ENCODE measurements around the gene KLK1.

Gene KLK1

DNA sequence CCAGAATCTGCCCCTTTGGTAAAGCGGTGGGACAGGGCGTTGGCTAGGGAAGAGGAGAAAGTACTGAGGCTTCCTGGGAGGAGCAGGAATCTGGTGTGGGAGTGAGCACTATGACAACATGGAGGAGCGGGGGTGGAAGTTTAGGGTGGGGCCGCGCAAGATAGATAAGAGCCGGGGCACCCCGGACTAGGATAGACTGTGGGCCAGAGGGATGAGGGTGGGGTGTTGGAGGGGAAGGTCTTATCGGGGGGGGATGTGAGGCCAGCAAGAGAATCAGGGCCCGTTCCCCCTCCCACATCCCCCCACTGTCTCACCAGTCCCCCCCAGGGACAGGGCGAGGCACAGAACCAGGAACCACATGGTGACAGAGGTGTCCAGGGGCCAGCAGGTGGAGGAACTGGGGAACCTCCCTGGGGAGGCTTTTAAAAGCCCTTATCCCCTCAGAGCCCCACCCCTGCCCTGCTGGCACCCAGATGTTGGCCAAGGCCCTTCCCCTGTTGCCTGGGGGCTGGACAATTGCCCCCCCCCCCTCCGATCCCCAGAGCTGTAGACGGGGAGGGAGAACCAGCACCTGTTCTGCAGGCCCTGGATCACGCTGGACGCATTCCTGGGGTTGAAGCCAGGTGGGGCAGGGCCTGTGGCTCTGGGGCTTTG lies at the start of gene KLK1:
Gene KLK1 (minus strand): TSS at position 399 of the 654 bp plus-strand sequence. CDS start 39 bp downstream, at position 360.
- DNase-seq: peak in 9 of 56 donors; percentile 1 to 43 (median 14)

DNA sequence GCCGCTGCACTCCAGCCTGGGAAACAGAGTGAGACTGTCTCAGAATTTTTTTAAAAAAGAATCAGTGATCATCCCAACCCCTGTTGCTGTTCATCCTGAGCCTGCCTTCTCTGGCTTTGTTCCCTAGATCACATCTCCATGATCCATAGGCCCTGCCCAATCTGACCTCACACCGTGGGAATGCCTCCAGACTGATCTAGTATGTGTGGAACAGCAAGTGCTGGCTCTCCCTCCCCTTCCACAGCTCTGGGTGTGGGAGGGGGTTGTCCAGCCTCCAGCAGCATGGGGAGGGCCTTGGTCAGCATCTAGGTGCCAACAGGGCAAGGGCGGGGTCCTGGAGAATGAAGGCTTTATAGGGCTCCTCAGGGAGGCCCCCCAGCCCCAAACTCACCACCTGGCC lies 49.5 kb upstream of the KLK1 start, which contains the start of gene KLK2:
Gene KLK2 (plus strand): TSS at position 384 of the 400 bp plus-strand sequence. CDS start 35 bp downstream, outside the sequence.
- no peak for DNase-seq

DNA sequence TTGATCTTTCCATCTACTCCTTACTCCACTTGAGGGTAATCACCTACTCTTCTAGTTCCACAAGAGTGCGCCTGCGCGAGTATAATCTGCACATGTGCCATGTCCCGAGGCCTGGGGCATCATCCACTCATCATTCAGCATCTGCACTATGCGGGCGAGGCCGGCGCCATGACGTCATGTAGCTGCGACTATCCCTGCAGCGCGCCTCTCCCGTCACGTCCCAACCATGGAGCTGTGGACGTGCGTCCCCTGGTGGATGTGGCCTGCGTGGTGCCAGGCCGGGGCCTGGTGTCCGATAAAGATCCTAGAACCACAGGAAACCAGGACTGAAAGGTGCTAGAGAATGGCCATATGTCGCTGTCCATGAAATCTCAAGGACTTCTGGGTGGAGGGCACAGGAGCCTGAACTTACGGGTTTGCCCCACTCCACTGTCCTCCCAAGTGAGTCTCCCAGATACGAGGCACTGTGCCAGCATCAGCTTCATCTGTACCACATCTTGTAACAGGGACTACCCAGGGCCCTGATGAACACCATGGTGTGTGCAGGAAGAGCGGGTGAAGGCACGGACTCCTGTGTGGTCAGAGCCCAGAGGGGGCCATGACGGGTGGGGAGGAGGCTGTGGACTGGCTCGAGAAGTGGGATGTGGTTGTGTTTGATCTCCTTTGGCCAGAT lies 47.0 kb upstream of the KLK1 start:
- DNase-seq: no peak

DNA sequence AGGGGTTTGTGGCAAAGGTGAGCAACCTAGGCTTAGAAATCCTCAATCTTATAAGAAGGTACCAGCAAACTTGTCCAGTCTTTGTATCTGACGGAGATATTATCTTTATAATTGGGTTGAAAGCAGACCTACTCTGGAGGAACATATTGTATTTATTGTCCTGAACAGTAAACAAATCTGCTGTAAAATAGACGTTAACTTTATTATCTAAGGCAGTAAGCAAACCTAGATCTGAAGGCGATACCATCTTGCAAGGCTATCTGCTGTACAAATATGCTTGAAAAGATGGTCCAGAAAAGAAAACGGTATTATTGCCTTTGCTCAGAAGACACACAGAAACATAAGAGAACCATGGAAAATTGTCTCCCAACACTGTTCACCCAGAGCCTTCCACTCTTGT lies 45.9 kb upstream of the KLK1 start:
- DNase-seq: no peak

DNA sequence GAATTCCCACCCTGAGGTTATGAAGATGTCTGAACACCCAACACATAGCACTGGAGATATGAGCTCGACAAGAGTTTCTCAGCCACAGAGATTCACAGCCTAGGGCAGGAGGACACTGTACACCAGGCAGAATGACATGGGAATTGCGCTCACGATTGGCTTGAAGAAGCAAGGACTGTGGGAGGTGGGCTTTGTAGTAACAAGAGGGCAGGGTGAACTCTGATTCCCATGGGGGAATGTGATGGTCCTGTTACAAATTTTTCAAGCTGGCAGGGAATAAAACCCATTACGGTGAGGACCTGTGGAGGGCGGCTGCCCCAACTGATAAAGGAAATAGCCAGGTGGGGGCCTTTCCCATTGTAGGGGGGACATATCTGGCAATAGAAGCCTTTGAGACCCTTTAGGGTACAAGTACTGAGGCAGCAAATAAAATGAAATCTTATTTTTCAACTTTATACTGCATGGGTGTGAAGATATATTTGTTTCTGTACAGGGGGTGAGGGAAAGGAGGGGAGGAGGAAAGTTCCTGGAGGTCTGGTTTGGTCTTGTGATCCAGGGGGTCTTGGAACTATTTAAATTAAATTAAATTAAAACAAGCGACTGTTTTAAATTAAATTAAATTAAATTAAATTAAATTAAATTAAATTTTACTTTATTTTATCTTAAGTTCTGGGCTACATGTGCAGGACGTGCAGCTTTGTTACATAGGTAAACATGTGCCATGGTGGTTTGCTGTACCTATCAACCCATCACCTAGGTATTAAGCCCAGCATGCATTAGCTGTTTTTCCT lies 38.1 kb upstream of the KLK1 start:
- no peak for DNase-seq

DNA sequence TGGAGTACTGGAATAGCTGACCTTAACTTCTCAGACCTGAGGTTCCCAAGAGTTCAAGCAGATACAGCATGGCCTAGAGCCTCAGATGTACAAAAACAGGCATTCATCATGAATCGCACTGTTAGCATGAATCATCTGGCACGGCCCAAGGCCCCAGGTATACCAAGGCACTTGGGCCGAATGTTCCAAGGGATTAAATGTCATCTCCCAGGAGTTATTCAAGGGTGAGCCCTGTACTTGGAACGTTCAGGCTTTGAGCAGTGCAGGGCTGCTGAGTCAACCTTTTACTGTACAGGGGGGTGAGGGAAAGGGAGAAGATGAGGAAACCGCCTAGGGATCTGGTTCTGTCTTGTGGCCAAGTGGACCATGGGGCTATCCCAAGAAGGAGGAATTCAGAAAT lies 37.4 kb upstream of the KLK1 start:
- DNase-seq: no peak

DNA sequence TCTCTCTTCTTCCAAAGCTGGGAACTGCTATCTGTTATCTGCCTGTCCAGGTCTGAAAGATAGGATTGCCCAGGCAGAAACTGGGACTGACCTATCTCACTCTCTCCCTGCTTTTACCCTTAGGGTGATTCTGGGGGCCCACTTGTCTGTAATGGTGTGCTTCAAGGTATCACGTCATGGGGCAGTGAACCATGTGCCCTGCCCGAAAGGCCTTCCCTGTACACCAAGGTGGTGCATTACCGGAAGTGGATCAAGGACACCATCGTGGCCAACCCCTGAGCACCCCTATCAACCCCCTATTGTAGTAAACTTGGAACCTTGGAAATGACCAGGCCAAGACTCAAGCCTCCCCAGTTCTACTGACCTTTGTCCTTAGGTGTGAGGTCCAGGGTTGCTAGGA lies 36.3 kb upstream of the KLK1 start:
- DNase-seq: no peak

DNA sequence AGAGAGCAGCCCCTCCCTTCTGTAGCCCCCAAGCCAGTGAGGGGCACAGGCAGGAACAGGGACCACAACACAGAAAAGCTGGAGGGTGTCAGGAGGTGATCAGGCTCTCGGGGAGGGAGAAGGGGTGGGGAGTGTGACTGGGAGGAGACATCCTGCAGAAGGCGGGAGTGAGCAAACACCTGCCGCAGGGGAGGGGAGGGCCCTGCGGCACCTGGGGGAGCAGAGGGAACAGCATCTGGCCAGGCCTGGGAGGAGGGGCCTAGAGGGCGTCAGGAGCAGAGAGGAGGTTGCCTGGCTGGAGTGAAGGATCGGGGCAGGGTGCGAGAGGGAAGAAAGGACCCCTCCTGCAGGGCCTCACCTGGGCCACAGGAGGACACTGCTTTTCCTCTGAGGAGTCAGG lies 35.3 kb upstream of the KLK1 start:
- no peak for DNase-seq

DNA sequence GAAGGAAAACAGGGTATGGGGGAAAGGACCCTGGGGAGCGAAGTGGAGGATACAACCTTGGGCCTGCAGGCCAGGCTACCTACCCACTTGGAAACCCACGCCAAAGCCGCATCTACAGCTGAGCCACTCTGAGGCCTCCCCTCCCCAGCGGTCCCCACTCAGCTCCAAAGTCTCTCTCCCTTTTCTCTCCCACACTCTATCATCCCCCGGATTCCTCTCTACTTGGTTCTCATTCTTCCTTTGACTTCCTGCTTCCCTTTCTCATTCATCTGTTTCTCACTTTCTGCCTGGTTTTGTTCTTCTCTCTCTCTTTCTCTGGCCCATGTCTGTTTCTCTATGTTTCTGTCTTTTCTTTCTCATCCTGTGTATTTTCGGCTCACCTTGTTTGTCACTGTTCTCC lies 33.8 kb upstream of the KLK1 start:
- DNase-seq: no peak

DNA sequence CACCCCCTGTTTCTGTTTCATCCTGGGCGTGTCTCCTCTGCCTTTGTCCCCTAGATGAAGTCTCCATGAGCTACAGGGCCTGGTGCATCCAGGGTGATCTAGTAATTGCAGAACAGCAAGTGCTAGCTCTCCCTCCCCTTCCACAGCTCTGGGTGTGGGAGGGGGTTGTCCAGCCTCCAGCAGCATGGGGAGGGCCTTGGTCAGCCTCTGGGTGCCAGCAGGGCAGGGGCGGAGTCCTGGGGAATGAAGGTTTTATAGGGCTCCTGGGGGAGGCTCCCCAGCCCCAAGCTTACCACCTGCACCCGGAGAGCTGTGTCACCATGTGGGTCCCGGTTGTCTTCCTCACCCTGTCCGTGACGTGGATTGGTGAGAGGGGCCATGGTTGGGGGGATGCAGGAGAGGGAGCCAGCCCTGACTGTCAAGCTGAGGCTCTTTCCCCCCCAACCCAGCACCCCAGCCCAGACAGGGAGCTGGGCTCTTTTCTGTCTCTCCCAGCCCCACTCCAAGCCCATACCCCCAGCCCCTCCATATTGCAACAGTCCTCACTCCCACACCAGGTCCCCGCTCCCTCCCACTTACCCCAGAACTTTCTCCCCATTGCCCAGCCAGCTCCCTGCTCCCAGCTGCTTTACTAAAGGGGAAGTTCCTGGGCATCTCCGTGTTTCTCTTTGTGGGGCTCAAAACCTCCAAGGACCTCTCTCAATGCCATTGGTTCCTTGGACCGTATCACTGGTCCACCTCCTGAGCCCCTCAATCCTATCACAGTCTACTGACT lies 31.2 kb upstream of the KLK1 start, which contains the start of gene KLK3:
Gene KLK3 (plus strand): TSS at position 280 of the 775 bp plus-strand sequence. CDS start 41 bp downstream, at position 321.
- no peak for DNase-seq

DNA sequence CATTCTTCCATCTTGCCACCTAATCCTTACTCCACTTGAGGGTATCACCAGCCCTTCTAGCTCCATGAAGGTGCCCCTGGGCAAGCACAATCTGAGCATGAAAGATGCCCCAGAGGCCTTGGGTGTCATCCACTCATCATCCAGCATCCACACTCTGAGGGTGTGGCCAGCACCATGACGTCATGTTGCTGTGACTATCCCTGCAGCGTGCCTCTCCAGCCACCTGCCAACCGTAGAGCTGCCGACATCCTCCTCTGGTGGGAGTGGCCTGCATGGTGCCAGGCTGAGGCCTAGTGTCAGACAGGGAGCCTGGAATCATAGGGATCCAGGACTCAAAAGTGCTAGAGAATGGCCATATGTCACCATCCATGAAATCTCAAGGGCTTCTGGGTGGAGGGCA lies 28.0 kb upstream of the KLK1 start:
- DNase-seq: no peak

DNA sequence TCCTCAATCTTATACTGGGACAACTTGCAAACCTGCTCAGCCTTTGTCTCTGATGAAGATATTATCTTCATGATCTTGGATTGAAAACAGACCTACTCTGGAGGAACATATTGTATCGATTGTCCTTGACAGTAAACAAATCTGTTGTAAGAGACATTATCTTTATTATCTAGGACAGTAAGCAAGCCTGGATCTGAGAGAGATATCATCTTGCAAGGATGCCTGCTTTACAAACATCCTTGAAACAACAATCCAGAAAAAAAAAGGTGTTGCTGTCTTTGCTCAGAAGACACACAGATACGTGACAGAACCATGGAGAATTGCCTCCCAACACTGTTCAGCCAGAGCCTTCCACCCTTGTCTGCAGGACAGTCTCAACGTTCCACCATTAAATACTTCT lies 27.2 kb upstream of the KLK1 start:
- DNase-seq: no peak

DNA sequence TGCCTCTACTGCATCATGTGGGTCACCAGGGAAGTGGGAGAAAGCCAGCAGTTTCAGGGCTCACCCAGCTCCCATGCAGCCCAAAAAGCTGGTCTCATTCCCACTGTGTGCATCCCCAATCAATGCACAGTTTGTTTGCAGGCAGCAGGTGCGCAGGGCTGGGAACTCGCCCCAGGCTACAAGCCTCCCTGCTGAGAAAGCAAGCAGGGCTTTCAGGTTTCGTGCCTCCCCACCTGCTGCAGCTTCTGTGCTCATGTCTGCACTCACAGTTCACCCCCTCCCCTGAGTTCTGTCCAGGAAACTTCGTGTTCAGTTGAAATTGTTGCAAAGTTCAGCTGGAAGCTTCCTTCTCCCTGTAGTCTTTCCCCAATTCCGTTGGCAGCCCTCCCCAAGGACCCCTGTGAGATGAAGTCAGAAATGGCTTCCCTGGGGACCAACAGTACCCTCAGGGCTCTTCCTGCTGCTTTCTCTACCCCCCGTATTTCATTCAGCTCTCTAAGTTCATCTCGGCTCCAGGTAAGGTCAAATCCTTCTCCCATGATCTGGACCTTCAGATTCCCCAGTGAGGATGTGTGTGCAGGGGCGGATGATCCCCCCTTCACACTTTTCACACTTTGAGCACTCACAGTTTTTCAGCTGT lies 20.8 kb upstream of the KLK1 start:
- no peak for DNase-seq

DNA sequence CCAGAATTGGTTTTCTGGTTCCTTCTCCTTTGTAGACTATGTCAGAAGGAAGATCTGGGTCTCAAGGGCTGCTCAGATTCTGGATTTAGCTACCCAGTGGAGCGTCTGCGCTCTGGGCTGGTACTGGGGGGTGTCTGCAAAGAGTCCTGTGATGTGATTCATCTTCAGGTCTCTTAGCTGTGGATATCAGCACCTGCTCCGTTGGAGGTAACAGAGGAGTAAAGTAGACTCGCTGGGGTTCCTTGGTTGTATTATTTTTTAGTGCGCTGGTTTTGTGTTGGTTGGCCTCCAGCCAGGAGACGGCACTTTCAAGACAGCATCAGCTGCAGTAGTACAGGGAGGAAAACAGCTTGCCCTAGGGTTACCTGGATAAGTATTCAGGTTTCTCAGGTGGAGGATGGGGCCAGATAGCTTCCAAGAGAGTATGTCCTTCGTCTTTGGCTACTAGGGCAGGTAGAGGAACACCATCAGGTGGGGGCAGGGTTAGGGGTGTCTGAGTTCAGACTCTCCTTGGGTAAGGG lies 20.2 kb upstream of the KLK1 start:
- no peak for DNase-seq

DNA sequence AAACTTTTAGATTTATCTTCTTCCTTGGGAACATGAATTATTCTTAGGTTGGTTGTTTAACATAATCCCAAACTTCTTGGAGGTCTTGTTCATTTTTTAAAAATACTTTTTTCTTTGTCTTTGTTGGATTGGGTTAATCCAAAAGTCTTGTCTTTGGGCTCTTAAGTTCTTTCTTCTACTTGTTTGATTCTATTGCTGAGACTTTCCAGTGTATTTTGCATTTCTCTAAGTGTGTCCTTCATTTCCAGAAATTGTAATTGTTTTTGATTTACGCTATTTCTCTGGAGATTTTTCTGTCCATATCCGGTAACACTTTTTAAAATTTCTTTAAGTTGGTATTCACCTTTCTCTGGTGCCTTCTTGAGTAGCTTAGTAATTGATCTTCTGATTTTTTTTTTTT lies 19.6 kb upstream of the KLK1 start:
- DNase-seq: no peak

DNA sequence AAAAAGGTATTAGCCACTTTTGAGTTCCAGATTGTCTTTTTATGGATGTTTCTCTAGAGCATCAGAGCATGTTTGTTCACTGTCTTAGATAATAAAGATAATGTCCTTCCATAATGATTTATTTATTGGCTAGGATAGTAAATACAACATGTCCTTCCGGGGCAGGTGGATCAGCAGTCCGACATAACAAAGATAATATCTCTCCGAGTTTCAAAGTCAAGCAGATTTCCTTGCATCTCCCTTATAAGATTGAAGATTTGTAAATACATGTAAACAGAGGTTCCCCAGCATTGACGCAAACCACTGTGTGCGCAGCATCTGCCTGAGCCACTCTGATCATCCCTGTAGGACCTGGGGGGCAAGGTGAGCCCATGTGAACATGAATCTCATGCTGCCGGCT lies 18.5 kb upstream of the KLK1 start:
- DNase-seq: no peak

DNA sequence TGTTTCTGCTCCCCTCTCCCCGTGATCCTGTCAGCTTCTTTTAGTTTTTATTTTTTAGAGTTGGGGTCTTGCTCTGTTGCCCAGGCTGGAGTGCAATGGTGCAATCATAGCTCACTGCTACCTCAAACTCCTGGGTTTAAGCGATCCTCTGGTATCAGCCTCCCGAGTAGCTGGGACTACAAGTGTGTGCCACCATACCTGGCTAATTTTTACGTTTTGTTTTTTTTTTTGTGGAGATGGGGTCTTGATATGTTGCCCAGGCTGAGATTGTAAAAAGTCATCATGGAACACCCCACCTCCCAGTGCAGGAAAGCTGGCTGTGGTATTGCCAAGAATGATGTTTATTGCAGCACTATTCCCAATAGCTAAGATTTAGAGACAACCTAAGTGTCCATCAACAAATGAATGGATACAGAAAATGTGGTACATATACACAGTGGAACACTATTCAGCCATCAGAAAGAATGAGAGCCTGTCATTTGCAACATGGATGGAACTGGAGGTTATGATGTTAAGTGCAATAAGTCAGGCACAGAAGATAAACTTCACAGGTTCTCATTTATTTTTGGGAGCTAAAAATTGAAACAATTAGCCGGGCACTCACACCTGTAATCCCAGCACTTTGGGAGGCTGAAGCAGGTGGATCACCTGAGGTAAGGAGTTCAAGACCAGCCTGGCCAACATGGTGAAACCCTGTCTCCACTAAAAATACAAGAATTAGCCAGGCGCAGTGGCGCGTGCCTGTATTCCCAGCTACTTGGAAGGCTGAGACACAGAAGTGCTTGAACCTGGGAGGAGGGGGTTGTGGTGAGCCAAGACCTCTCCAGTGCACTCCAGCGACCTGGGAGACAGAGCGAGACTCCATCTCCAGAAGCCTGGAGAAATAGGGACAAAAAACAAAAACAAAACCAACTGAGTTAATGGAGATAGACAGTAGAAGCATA lies 16.4 kb upstream of the KLK1 start:
- no peak for DNase-seq

DNA sequence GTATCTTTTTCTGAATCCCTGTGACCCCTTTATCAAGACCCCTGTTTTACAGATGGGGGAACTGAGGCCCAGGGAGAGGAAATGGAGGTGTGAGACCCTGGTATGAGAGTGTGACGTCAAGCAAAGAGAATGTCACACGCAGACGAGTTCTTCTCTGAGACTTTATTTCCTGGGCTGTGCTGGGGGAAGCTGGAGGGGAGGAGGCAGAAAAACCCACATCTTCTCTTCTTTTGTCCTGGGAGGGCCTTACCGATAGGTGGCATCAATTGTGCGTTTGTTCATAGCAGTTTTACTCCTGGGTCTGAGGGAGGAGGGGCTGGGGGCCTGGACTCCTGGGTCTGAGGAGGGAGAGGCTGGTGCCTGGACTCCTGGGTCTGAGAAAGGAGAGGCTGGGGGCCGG lies 14.7 kb upstream of the KLK1 start:
- DNase-seq: no peak

DNA sequence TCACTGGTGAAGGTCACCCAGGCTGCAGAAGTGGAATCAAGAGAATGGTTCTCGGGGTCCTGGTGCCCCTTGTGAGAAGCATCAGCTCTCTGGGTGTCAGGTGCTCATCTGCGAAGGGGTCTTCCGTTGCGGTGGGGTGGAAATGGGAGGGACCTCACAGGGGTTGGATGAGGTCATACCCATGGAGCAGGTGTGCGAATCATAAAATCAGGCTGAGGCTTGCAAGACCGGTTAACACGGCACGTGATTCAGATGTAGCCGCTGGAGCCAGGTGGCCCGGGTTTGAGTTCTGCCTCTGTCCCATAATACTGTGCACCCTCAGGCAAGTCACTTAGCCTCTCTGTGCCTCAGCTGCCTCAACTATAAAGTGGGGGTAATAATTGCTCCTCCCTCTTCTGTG lies 13.7 kb upstream of the KLK1 start:
- DNase-seq: no peak
